ENCODE results near the gene TMOD1. TPM values are rescaled to one million over a fixed set of nuclear protein-coding genes. Genes with fewer than 3 reads are reported as not detected.
"Not testable (repeated sequence)": the region's sequence is repeated elsewhere in the genome, so short reads cannot be mapped to it uniquely, and the experiment has no call there.

The TMOD1 gene
- total RNA-seq = 10.1 and 10.6 TPM in 2 replicates
- long read RNA-seq, transcript TMOD1-201 (10 exons, 3,343 nt) = major isoform, 61 of 79 reads
- long read RNA-seq, partial matches to known transcripts = 5 of 79 reads
- long read RNA-seq, other reads (novel, unspliced or antisense) = 13 of 79 reads

GRCh38 chr9:97501177-97501971, at the start of gene TMOD1:
TSS of gene TMOD1 (plus strand) at chr9:97501666. CDS start at chr9:97524189, 22,523 bp downstream.
- peak; percentile 39 for DNase-seq (ENCODE audit: low spot score, unreplicated experiment)
- peaks cover 9% of the 10 kb centered on the region for H3K36me3 Mint-ChIP-seq (ENCODE audit: insufficient read depth)
- TF ChIP-seq CTCF (IDR thresholded peaks at IDR 0.05; ENCODE audit: unreplicated experiment) = peak; percentile 15
- peaks cover 31% of the 10 kb centered on the region for H3K4me1 Mint-ChIP-seq (ENCODE audit: low read depth)
- no peaks in the 10 kb centered on the region for H3K9me3 Mint-ChIP-seq (ENCODE audit: low read depth)
- peaks cover 35% of the 10 kb centered on the region for H3K27me3 Mint-ChIP-seq
- peak within 1 kb of the TSS; percentile 82 for H3K4me3 Mint-ChIP-seq (ENCODE audit: low read depth)
- no peak within 1 kb of the TSS for H3K27ac Mint-ChIP-seq

GRCh38 chr9:97453573-97453972, 47.9 kb upstream of the TMOD1 start:
- Mint-ChIP-seq H3K9me3 (ENCODE audit: low read depth) (peaks cover 17% of the 10 kb centered on the region), H3K36me3 (ENCODE audit: insufficient read depth) (peaks cover 23% of the 10 kb centered on the region)
- not testable (repeated sequence) for H3K27me3 Mint-ChIP-seq; H3K27ac Mint-ChIP-seq; DNase-seq (ENCODE audit: low spot score, unreplicated experiment); H3K4me1 Mint-ChIP-seq (ENCODE audit: low read depth); H3K4me3 Mint-ChIP-seq (ENCODE audit: low read depth)

- DNase-seq (ENCODE audit: low spot score, unreplicated experiment); H3K27me3 Mint-ChIP-seq; H3K4me3 Mint-ChIP-seq (ENCODE audit: low read depth); H3K4me1 Mint-ChIP-seq (ENCODE audit: low read depth); H3K27ac Mint-ChIP-seq: not testable (repeated sequence)
- Mint-ChIP-seq H3K36me3 (ENCODE audit: insufficient read depth) (peaks cover 23% of the 10 kb centered on the region), H3K9me3 (ENCODE audit: low read depth) (peaks cover 17% of the 10 kb centered on the region)
Measured at GRCh38 chr9:97456841-97457240, 44.6 kb upstream of the TMOD1 start.

- H3K27me3 Mint-ChIP-seq = no peaks in the 10 kb centered on the region
- TF ChIP-seq CTCF (IDR thresholded peaks at IDR 0.05; ENCODE audit: unreplicated experiment) = no peak
- H3K27ac Mint-ChIP-seq = no peak overlapping the region
- H3K9me3 Mint-ChIP-seq (ENCODE audit: low read depth) = peaks cover 10% of the 10 kb centered on the region
- no peak overlapping the region for H3K4me3 Mint-ChIP-seq (ENCODE audit: low read depth)
- no peaks in the 10 kb centered on the region for H3K4me1 Mint-ChIP-seq (ENCODE audit: low read depth)
- peaks cover 14% of the 10 kb centered on the region for H3K36me3 Mint-ChIP-seq (ENCODE audit: insufficient read depth)
- no peak for DNase-seq (ENCODE audit: low spot score, unreplicated experiment)
Measured at GRCh38 chr9:97459326-97459725, 42.1 kb upstream of the TMOD1 start.

GRCh38 chr9:97462159-97462558, 39.3 kb upstream of the TMOD1 start:
- Mint-ChIP-seq H3K4me1 (ENCODE audit: low read depth) (no peaks in the 10 kb centered on the region), H3K27me3 (no peaks in the 10 kb centered on the region)
- DNase-seq (ENCODE audit: low spot score, unreplicated experiment) = no peak

GRCh38 chr9:97462914-97463313, 38.6 kb upstream of the TMOD1 start:
- H3K9me3 Mint-ChIP-seq (ENCODE audit: low read depth) = no peaks in the 10 kb centered on the region
- no peaks in the 10 kb centered on the region for H3K27me3 Mint-ChIP-seq
- no peak for TF ChIP-seq CTCF (IDR thresholded peaks at IDR 0.05; ENCODE audit: unreplicated experiment)
- no peak for DNase-seq (ENCODE audit: low spot score, unreplicated experiment)
- peaks cover 5% of the 10 kb centered on the region for H3K36me3 Mint-ChIP-seq (ENCODE audit: insufficient read depth)
- H3K4me1 Mint-ChIP-seq (ENCODE audit: low read depth) = no peaks in the 10 kb centered on the region
- H3K4me3 Mint-ChIP-seq (ENCODE audit: low read depth) = no peak overlapping the region
- no peak overlapping the region for H3K27ac Mint-ChIP-seq

More at GRCh38 chr9:97462159-97462558, 39.3 kb upstream of the TMOD1 start:
- no peak overlapping the region for H3K4me3 Mint-ChIP-seq (ENCODE audit: low read depth)
- H3K27ac Mint-ChIP-seq = no peak overlapping the region
- no peak for TF ChIP-seq CTCF (IDR thresholded peaks at IDR 0.05; ENCODE audit: unreplicated experiment)
- H3K9me3 Mint-ChIP-seq (ENCODE audit: low read depth) = no peaks in the 10 kb centered on the region
- H3K36me3 Mint-ChIP-seq (ENCODE audit: insufficient read depth) = peaks cover 5% of the 10 kb centered on the region

Measured in progenitor cell of endocrine pancreas (in vitro differentiated cells).